OCI-M1 (cell line): Measurements from ENCODE around the gene LPO.
A peak's percentile ranks its signal among the peaks of the same experiment; 100 is the strongest.

Source experiments
- DNase-seq: peaks from one replicate; lab custom pipeline; 2025; lab: John Stamatoyannopoulos, UW

Gene LPO

DNA sequence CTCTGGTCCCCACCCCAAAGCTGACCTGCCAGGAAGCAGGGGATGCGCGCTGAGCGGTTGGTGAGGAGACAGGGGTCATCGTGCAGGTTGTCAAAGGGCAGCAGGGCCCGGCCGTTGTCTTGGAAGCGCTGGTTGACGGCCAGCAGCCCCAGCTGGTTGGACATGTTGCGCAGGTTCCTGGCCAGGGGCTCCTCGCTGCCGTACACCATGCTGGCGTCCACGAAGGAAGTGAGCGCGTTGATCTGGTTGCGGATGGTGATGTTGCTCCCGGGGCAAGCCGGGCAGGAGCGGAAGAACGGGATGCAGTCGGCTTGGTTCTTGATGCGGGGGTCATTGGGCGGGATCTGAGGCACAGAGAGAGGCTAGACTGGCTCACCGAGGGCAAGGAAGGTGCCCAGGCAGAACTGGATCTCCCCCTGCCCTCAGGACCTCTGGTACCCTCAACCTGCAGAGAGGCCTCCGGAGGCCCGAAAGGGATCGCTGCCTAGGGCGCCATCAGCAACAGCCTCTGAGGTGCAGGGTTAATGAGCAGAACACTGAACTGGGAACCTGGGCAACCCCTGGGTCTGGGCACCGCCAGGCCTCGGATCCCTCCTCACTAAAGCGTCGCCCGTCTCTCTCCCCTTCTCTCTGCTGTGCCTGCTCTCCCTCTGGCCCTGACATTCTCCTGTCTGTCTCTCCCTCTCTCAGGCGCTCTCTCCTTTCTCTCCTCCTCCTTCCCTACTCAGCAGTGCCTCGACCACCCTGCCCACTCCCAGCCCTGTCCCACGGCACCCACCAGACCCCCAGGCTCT, 39.6 kb downstream of the LPO start:
- no peak for DNase-seq

DNA sequence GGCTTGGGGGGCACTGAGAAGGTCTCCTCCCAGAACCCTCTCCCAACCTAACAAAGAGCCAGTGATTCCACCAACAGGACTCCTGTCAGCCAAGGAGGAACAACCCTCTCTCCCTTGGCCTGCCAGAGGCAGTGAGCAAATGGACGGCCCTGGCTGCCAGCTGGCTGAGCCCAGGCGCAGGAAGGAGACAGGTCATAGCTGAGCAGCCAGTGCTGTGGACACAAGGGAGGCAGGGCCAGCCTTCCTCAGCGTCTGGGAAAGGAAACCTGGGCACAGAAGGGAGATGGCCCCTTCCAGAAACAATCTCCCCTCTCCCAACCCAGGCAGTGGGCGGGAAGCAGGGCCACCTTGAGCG, 40.3 kb downstream of the LPO start:
- no peak for DNase-seq

DNA sequence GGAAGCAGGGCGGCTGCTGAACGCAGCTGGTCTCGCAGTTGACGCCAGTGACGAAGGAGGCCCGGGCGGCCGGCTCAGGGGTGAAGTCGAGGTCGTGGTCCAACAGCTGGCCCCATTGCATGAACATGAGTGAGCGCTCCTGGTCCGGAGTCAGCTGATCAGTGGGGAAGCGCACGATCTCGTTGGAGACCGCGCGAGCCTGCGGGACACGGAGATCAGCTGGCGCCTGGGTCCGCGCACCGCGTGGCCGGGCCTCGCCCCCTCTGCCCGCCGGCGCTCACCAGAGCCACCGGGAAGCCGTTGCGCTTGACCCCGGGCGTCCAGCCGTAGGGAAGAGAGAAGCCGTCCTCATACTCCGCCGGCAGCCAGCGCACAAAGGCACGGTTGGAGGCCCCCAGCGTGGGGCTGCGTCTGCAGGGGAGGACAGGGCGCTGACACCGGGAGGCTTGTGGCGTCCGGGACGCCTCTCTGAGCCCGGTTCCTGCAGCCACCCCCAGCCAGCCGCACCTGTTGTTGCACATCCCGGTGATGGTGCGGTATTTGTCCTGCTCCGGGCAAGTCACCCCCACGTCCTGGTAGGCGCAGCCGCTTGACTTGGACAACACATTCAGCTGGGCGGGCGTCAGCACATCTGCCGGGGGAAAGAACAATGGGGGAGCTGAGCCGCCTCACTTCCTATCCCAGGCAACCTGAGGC, 40.8 kb downstream of the LPO start:
- no peak for DNase-seq

DNA sequence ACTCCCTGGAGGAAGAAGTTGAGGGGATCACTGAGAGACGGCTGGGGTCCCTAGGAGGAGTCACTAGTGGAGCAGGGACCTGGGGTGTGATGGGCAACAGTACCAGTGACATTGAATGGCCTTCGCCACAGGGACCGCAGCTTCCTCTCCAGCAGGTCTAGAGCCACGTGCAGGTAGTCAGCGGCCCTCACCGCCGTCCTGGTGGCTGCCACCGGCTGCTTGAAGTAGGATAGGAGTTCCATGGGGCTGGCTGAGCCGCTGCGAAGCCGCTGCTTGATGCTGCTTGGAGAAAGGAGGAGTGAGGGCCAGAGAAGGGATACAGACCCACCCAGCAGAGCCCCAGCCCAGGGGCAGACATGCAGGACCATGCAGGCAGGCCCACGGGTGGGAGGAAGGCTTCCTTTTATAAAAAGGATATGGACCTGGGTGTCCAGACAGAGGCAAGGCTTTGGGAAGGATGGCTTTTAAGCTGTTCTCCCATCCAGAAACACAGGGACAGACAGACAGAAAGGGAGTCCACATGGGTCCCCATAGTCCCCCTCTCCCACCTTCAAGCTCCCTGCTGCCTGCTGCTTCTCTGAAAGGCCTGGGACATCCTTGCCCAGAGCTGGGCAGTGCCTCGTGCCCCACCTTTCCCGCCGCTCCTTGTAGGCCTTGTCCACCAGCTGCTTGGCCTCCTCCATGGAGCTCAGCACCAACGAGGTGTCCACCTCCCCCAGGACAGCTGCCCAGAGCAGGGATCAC, 41.5 kb downstream of the LPO start:
- no peak for DNase-seq

DNA sequence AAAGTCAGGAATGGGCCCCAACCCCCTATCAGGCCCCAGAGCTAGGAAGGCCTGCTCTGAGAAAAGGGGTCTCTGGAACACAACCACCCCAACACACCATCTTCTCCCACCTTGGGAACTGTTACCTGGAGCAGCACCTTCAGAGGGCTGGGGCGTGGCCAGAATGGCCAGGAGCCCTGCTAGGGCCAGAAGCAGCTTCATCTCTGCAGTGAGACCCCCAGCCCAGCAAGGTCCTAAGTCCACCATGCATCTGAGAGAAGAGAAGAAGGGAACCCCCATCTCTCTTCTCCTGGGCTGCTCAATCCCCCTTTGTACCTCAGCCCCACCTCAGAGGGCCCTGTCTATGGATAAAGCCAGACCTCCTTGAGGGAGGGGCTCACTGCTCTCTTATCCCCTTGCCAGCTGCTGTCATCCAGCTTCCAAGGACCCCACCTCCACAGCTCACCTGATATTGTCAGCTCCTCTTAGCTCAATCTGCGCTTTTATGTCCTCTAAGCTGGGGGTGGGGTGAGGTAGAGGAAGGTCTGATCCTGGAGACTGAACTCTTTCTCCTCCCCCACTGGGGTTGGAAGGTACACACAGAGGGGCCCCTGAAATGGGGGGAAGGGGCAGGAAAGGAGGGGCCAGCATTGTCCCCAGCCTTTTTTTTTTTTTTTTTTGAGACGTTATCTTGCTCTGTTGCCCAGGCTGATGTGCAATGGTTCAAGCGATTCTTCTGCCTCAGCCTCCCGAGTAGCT, 42.3 kb downstream of the LPO start, which contains the start of gene MPO:
MPO (minus strand) TSS at position 456 of the 738 bp plus-strand sequence; CDS start at position 279, 177 bp downstream.
- no peak for DNase-seq

DNA sequence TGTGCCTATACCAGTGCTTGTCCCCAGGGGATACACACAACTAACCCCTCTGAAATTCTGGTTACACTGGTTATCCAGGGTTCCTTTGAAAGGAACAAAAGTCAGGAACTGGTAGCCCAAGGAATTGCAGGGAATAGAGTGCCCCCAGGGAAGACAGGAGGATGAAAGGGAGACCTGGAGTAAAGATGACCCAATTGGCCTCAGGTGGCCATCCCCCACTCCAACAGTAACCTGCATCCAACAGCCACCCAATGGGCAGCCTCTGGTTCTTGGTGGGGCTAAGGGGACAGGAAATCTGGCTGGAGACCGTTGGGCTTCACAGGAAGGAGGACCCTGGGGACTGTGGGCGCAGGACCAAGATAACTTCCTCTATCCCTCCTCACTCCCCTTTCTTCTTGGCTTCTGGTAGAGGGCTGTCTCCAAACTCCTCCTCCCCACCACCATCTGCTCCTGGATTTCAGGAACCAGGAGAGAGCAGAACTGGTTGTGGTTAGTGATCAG, 43.2 kb downstream of the LPO start:
- DNase-seq, result peak; percentile 34

DNA sequence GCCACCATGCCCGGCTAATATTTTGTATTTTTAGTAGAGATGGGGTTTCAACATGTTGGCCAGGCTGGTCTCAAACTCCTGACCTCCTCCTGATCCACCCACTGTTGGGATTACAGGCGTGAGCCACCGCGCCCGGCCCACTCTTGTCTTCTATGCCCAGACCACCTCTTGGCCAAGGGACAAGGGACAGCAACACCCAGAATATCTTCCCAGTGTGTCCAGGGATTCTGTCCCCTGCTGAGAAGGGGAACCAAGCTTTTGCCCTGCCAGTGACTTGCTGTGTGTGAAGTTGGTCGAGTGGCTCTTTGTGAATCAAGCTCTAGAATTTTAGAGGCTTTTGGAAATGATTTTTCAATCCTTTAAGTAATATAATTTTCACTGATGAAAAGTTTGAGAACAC, 44.1 kb downstream of the LPO start:
- no peak for DNase-seq

DNA sequence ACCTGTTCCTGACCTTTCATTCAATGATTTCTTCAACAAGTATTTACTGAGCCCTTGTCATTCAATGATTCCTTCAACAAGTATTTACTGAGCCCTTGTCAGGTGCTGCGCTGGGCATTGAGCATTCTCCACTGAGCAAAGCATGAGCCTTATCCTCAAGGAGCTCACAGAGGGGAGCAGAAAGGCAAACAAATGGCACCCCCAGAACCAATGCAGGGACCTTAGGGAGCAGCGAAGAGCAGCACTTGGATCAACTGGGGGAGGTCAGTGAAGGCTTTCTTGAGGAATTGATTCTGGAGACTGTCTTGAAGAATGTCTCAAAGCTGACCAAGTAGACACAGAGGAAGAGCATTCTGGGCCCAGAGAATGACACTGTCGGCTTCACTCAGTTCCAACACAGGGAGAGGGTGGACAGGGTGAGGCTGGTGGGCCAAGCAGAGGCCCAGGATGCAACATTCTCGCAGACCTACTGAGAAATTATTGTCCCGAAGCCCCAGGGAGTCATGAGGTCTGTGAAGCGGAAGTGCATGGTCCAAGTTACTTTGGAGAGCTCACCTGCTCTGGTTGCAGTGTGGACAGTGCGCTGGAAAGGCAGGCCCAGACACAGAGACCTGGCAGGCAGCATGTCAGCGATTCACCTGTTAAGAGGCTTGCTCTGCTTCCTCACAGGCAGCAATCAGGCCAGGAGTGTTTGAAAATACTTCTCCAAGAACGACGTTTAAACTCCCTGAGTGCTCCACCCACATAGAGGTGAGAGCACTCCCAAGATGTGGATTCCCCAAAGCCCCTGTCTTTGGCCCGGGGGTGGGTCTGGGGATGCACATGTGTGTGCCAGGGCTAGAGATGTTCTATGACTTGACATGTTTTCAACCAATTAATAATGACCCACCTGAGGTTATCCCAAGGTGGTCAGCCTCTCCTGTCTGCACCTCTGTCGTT, 45.6 kb downstream of the LPO start:
- no peak for DNase-seq

DNA sequence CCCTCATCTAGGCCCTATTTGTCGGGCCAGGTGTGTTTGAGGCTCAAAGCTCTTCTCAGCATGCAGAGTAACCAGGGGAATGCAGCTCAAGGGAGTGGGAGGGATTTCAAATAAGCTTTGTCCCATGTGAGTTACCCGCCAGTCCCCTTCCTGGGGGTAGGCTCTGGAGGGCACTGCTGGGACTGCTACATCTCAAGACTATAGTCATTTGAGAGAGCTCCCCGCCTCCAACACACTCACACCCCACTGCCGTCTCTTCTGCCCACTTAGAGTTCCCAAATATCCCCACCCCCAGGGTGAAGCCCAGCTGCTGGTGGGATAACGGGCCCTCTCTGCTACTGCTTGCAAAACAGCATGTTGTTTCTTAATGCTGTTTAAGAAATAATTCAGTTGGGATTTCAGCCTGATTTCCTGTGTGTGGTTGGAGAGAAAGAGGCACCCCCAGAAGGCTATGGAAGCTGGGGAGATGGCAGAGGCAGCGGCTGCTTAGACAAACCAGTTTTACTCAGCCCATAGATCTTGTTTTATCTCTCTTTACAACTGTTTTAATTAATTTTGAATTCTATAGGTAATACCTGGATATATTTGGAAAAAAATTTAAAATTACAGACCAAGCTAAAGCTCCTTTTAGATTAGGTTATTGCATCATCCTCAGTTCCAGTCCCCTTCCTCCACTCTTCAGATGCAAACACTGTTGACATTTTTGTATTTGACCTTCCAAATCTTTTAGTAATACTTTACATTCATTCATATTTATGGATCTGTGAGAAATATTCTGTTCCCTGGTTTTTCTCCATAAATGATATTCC, 46.4 kb downstream of the LPO start:
- DNase-seq, result peak; percentile 26

DNA sequence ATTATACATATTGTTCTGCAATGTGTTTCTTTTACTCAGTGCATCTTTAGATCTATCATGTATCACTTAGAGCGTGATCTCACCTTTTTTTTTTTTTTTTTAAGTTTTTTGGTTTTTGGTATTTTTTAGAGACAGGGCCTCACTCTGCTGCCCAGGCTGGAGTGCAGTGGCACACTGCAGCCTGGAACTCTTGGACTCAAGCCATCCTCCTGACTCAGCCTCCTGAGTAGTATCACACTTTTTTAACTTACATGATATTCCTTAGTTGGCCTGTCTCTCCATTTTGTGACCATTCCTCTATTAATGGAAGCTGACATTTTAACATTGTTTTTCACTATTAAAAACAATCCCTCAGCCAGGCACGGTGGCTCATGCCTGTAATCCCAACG, 47.0 kb downstream of the LPO start:
- DNase-seq, result no peak

DNA sequence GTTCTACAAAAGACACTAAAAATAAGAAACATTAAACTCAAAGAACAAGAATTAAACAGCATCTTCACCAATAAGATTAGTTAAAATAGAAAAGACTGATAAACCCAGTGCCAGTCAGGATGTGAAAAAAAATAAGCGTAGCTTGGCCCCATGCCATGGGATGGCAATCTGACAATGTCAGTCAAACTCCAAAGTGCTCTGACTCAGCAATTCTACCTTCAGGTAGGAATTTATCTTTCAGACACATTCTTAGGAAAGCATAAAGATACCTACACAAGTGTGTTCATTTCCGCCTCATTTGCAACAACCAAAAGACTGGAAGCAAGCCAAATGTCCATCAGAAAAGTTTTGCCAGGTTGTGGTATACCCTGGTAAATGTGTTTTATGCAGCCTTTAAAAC, 51.5 kb downstream of the LPO start:
- peak; percentile 24 for DNase-seq

DNA sequence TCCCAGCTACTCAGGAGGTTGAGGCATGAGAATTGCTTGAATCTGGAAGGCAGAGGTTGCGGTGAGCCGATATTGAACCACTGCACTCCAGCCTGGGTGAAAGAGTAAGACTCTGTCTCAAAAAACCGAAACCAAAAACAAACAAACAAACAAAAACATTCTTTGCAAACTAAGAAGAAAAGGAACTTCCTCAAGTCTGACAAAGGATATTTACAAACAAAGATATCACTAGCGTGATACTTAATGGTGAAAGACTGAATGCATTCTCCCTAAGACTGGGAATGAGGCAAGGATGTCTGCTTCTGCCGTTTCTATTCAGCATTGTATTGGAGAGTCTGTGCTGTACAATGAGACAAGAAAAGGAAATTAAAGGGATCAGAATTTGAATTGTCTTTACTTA, 52.9 kb downstream of the LPO start:
- no peak for DNase-seq

DNA sequence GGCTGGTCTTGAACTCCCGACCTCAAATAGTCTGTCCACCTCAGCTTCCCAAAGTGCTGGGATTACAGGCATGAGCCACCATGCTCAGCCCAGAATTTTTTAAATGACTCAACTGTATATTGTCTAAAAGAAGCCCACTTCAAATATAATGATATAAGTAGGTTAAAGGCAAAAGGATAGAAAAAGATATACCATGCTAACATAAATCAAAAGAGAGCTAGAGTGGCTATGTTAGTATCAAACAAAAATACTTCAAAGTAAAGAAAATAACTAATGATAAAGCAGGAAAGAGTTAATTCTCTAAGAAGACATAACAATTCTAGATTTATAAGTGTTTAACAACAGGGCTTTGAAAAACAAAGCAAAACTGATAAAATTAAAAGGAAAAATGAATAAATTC, 55.6 kb downstream of the LPO start:
- DNase-seq, result no peak

DNA sequence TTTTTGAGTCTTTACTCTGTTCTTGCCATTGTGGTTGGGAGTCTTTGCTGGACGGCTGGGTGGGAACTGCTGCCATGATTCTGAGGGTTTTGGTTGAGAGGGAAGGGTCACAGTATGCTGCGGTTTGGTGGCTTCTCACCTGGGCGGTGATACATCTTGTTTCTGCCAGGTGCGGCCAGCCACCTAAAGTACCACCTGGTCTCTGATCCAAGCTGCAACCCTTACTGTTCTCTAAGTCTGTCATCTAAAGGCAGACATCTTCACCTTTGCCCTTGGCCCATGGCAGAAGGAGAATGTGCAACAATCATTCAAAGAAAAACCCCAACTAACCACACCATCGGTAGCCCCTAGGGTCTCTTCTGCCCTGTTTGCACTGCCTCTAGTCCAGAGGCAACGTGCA, 62.0 kb downstream of the LPO start:
- DNase-seq, result no peak

DNA sequence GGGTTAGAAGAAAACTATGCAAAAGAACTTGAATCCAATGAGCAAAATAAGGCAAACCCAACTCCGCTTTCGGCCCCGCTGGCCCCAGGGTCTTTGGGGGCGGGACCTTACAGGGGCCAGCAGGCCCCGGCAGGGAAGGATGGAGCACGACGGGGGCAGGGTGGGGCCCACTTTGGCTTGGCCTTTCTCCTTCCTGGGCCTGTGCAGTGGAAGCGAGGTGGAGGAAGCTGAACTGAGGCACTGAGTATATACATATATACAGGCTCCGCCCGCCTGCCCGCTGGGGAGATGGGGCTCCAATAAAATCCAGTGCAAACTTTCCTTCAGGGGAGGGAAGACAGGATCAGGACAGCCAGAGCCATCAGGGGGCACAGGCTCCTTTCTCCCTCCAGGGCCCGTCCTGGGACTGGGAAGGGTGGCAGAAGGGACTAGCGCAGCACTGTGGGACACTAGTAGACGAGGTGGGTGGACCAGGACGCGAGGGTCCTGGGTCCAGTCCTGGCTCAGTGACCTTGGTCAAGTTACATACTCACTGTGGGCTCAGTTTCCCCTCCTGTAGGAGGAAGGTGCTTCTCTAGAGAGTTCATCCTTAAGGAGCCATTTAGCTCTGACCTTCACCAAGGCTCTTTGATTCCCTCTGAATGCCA, 63.2 kb downstream of the LPO start:
- DNase-seq, result no peak

DNA sequence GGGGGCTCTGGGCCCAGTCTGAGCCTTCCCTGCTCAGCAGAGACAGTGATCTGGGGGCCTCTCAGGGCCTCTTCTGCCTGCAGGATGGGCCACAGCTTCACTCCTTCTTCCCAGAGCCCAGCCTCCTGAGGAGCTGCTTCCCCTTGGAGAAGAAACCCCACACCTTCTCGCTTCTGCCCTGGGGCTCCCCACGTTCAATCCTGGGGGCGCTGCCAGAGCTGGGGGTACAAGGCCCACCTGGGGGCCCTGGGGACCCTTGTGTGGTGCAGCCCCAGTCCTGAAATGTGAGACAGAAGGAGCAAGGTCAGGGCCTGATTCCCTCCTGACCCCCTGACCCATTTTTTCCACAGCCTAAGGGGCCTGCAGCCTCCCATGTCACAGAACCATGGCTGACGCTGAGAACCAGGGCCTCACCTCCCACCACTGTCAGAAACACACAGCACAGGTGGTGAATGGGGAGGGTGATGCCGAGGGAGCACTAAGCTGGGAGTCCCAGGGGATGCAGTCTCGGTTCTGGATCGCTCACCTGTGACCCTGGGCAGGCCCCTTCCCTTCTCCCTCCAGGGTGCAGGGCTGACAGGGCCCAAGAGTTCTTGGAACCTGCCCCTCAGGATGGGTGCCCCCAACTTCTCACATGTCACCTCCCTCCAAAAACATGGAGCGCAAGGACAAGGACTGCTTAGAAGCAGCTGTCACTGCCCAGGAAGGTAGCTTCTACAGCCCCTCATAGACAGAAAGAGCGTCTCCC, 64.0 kb downstream of the LPO start:
- DNase-seq, result no peak

DNA sequence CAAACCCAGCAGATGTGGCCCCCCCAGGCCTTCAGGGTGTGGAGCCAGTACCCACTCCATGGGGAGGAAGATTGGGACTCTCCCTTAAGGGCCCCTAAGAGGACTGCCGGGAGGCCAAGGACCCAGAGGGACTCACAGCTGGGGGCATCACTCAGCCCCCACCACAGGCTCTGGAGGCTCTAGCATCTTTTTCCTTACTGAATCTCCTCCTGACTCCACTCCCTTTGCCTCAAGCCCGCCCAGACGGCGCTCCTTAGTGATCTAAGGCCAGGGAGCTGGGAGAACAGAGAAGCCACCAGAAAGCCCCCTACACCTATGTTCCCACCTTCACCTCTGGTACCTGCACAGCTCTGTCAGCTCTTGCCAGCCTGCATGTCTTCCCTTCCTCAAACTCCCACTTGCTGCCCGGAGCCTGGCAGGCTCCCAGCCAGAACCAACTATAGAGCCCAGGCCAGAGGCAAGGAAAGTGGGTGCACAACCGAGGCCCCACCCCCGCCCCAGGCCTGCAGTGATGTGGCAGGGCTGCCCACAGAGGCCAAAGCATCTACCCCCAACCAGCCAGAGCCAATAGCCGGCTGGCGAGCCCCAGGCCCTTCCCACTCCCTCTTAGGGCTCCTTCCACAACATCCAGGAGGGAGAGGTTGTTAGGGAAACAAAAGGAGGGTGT, 64.7 kb downstream of the LPO start:
- no peak for DNase-seq
